GM23338 (cell line): ENCODE results near the gene FCSK. TPM values are rescaled to one million over a fixed set of nuclear protein-coding genes. Genes with fewer than 3 reads are reported as not detected.

Experiments used
- ATAC-seq: fragments of 200-7000 bp; cut with Tn5 transposase; 3 replicates; pipeline ENCODE4 v1.9.1; 2020
- DNase-seq: peaks from one replicate; pipeline ENCODE4 v3.0.0-alpha.2; 2015; ENCODE audit warnings: low spot score
- H2AFZ ChIP-seq: fragments of 200-600 bp; sonication (generic); 2 replicates; pipeline ENCODE4 v1.8.0; 2016; ENCODE audit warnings: antibody characterized with exemption, mild to moderate bottlenecking, moderate library complexity
- H3F3A ChIP-seq: fragments of 200-600 bp; sonication (generic); replicated peaks from 2 replicates; pipeline ENCODE4 v1.8.0; 2017; ENCODE audit warnings: antibody characterized with exemption, mixed run types, low read depth
- H3K27ac ChIP-seq: fragments of 200-600 bp; sonication (generic); 2 replicates; pipeline ENCODE4 v1.6.1; 2016; ENCODE audit warnings: low read depth
- H3K27me3 ChIP-seq: fragments of 200-600 bp; sonication (generic); 2 replicates; pipeline ENCODE4 v1.8.0; 2016; ENCODE audit warnings: mild to moderate bottlenecking, mixed run types, moderate library complexity; ENCODE audit not compliant: insufficient read depth
- H3K36me3 ChIP-seq: fragments of 200-600 bp; sonication (generic); 2 replicates; pipeline ENCODE4 v1.8.0; 2016; ENCODE audit warnings: mild to moderate bottlenecking; ENCODE audit not compliant: insufficient read depth
- H3K4me1 ChIP-seq: fragments of 200-600 bp; sonication (generic); 2 replicates; pipeline ENCODE4 v1.8.0; 2016; ENCODE audit warnings: mild to moderate bottlenecking, moderate library complexity; ENCODE audit not compliant: insufficient read depth
- H3K4me2 ChIP-seq: fragments of 200-600 bp; sonication (generic); 2 replicates; pipeline ENCODE4 v1.7.1; 2017; ENCODE audit warnings: mixed run types
- H3K4me3 ChIP-seq: fragments of 200-600 bp; sonication (generic); 2 replicates; pipeline ENCODE4 v1.6.1; 2016; ENCODE audit warnings: mixed run types
- H3K79me2 ChIP-seq: fragments of 200-600 bp; sonication (generic); replicated peaks from 2 replicates; pipeline ENCODE4 v1.8.0; 2017; ENCODE audit warnings: mild to moderate bottlenecking; ENCODE audit not compliant: insufficient read depth
- H3K9me2 ChIP-seq: fragments of 200-600 bp; sonication (generic); 2 replicates; pipeline ENCODE4 v1.8.0; 2017; ENCODE audit not compliant: insufficient read depth
- H4K20me1 ChIP-seq: fragments of 200-600 bp; sonication (generic); replicated peaks from 2 replicates; pipeline ENCODE4 v1.8.0; 2017; ENCODE audit warnings: mild to moderate bottlenecking; ENCODE audit not compliant: insufficient read depth
- H3K27ac Mint-ChIP-seq: 2 replicates; pipeline ENCODE4 v1.8.0; 2020; ENCODE audit warnings: inconsistent platforms, mild to moderate bottlenecking, moderate library complexity, mixed read lengths
- H3K27me3 Mint-ChIP-seq: 3 replicates; pipeline ENCODE4 v1.8.0; 2022; ENCODE audit warnings: low read depth, mild to moderate bottlenecking, moderate library complexity, mixed read lengths, inconsistent platforms; ENCODE audit not compliant: insufficient read depth, poor library complexity
- H3K36me3 Mint-ChIP-seq: 3 replicates; pipeline ENCODE4 v1.8.0; 2021; ENCODE audit warnings: low read depth, mild to moderate bottlenecking, inconsistent platforms, moderate library complexity, mixed read lengths
- H3K4me1 Mint-ChIP-seq: 3 replicates; pipeline ENCODE4 v1.8.0; 2020; ENCODE audit warnings: mild to moderate bottlenecking, inconsistent platforms, mixed read lengths
- H3K4me3 Mint-ChIP-seq: 3 replicates; pipeline ENCODE4 v1.8.0; 2021; ENCODE audit warnings: moderate library complexity, mild to moderate bottlenecking, inconsistent platforms, mixed read lengths
- H3K9me3 Mint-ChIP-seq: 3 replicates; pipeline ENCODE4 v1.8.0; 2020; ENCODE audit warnings: moderate library complexity, mild to moderate bottlenecking, inconsistent platforms, mixed read lengths
- CREB1 ChIP-seq: fragments of 250-450 bp; sonication (Bioruptor Pico); IDR thresholded peaks from 2 replicates; pipeline ENCODE4 v1.5.0; 2020; ENCODE audit warnings: low read depth, mild to moderate bottlenecking, moderate library complexity
- ETS1 ChIP-seq: IDR thresholded peaks from 2 replicates; pipeline ENCODE4 v1.6.1; 2016; ENCODE audit warnings: antibody characterized with exemption
- EZH2 ChIP-seq: fragments of 200-600 bp; sonication (generic); IDR thresholded peaks from one replicate; pipeline ENCODE4 v1.8.0; 2017; ENCODE audit warnings: antibody characterized with exemption, mild to moderate bottlenecking, low read depth; ENCODE audit not compliant: unreplicated experiment
- JUNB ChIP-seq: IDR thresholded peaks from one replicate; pipeline ENCODE4 v1.6.1; 2016; ENCODE audit warnings: antibody characterized with exemption; ENCODE audit not compliant: unreplicated experiment
- NANOG ChIP-seq: IDR thresholded peaks from 2 replicates; pipeline ENCODE4 v1.6.1; 2016; ENCODE audit warnings: antibody characterized with exemption, borderline replicate concordance
- STAT1 ChIP-seq: IDR thresholded peaks from one replicate; pipeline ENCODE4 v1.6.1; 2016; ENCODE audit warnings: antibody characterized with exemption; ENCODE audit not compliant: unreplicated experiment
- ZNF114 ChIP-seq: fragments of 250-450 bp; sonication (Bioruptor Pico); IDR thresholded peaks from 2 replicates; pipeline ENCODE4 v1.5.0; 2020; ENCODE audit warnings: mild to moderate bottlenecking, moderate library complexity
- ZNF331 ChIP-seq: fragments of 250-450 bp; sonication (Bioruptor Pico); IDR thresholded peaks from 2 replicates; pipeline ENCODE4 v1.5.0; 2020; ENCODE audit warnings: low read depth, mild to moderate bottlenecking, moderate library complexity
- ZNF462 ChIP-seq: fragments of 250-450 bp; sonication (Bioruptor Pico); IDR thresholded peaks from 2 replicates; pipeline ENCODE4 v1.5.0; 2020; ENCODE audit warnings: mild to moderate bottlenecking, moderate library complexity
- polyA plus RNA-seq: library from polyadenylated mRNA; unstranded; fragments of >200 nt; fragmentation: Nextera tagmentation; extraction: Ambion mirVana; gene quantifications from 2 replicates; pipeline ENCODE4 v1.2.1, GENCODE V29; 2016
- total RNA-seq: library from RNA; depleted of rRNA; stranded (reverse); fragments of >200 nt; shearing (Covaris generic); gene quantifications from 2 replicates; pipeline ENCODE4 v1.2.3, GENCODE V29; 2014
- TF ChIP-seq, protein P1 (sequence below): IDR thresholded peaks from one replicate; pipeline ENCODE4 v1.6.1; 2018; ENCODE audit warnings: antibody characterized with exemption; ENCODE audit not compliant: unreplicated experiment

Gene FCSK
- total and polyA plus RNA-seq, 2 experiments from 2014 or later = 2.3 to 4.0 TPM

DNA sequence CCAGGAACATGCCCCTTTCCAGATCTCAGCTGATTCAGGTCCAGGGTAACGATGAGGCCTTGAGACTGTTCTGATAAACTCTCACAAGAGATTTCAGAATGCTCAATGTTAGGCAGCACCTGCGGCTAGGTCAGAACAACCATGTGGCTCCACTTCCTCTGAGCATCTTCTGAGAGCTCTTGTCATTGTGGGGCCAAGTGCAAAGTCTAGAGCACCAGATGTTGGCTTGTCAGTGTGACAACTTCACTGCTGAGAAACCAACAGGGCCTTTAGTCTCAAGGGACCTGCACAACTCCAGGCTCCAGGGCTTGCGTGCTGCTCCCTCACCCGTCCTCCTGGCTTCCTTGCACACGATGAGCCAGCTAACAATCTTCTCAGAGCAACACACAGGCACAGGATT is 29.0 kb downstream of the FCSK start (continued):
- TF ChIP-seq, protein P1, sequence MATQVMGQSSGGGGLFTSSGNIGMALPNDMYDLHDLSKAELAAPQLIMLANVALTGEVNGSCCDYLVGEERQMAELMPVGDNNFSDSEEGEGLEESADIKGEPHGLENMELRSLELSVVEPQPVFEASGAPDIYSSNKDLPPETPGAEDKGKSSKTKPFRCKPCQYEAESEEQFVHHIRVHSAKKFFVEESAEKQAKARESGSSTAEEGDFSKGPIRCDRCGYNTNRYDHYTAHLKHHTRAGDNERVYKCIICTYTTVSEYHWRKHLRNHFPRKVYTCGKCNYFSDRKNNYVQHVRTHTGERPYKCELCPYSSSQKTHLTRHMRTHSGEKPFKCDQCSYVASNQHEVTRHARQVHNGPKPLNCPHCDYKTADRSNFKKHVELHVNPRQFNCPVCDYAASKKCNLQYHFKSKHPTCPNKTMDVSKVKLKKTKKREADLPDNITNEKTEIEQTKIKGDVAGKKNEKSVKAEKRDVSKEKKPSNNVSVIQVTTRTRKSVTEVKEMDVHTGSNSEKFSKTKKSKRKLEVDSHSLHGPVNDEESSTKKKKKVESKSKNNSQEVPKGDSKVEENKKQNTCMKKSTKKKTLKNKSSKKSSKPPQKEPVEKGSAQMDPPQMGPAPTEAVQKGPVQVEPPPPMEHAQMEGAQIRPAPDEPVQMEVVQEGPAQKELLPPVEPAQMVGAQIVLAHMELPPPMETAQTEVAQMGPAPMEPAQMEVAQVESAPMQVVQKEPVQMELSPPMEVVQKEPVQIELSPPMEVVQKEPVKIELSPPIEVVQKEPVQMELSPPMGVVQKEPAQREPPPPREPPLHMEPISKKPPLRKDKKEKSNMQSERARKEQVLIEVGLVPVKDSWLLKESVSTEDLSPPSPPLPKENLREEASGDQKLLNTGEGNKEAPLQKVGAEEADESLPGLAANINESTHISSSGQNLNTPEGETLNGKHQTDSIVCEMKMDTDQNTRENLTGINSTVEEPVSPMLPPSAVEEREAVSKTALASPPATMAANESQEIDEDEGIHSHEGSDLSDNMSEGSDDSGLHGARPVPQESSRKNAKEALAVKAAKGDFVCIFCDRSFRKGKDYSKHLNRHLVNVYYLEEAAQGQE = no peak
- no peak for TF ChIP-seq EZH2
- no peak for TF ChIP-seq CREB1 (CRISPR knock-in tag)
- TF ChIP-seq ETS1 = no peak
- no peak for TF ChIP-seq STAT1
- TF ChIP-seq ZNF331 = no peak
- no peak for TF ChIP-seq NANOG

DNA sequence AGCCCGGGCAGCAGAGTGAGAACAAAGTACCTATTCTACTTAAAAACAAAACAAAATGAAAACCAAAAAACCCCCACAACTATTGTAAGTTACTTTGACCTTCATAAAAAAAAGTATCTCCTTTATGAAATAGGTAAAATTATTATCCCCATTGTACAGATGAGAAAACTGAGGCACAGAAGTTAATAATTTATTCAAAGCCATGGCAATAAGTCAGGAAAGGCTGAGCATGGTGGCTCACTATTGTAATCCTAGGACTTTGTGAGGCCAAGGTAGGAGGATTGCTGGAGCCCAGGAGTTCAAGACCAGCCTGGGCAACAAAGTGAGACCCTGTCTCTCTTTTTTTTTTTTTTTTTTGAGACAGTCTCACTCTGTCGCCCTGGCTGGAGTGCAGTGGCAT is 30.5 kb downstream of the FCSK start:
- Histone ChIP-seq H3K79me2 (no peaks in the 10 kb centered on the region), H3K4me1 (no peaks in the 10 kb centered on the region), H3K36me3 (no peaks in the 10 kb centered on the region), H3K4me2 (no peak overlapping the region), H3K9me2 (no peaks in the 10 kb centered on the region), H3F3A (no peaks in the 10 kb centered on the region), H4K20me1 (no peaks in the 10 kb centered on the region; the same call in 1 of the 2 replicates), H2AFZ (no peak overlapping the region), H3K27ac (no peak overlapping the region), H3K27me3 (no peaks in the 10 kb centered on the region), H3K4me3 (no peak overlapping the region)
- Mint-ChIP-seq H3K27me3 (peaks cover 5% of the 10 kb centered on the region), H3K4me1 (no peaks in the 10 kb centered on the region), H3K36me3 (peaks cover 19% of the 10 kb centered on the region), H3K4me3 (no peak overlapping the region), H3K27ac (no peak overlapping the region), H3K9me3 (no peaks in the 10 kb centered on the region)
- no peak for ATAC-seq
- no peak for DNase-seq
- TF ChIP-seq CREB1 (CRISPR knock-in tag) (no peak), ETS1 (no peak), ZNF462 (CRISPR knock-in tag) (no peak), JUNB (no peak), ZNF114 (CRISPR knock-in tag) (no peak)
- TF ChIP-seq, protein P1 = no peak
